ENCODE results near the gene REV3L.

DNA sequence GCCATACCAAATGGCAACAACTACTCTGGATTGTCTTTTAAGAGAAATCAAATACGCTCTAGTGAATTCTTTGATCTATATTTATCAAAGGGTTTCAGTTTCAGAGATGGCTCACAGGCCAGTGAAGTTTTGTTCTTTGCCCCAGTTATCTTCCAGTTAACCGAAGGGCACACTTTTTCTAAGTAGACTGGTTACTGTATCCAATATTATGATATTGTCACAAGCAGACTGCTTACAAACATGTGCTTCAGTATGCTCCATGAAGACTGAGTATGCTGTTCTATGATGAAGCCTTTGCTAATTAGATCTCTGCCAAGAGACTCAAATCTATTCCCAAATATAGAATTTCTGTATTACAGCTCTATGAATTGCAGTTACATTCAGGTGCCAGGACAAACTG lies 181.1 kb downstream of the REV3L start:
- TF ChIP-seq, protein P1, sequence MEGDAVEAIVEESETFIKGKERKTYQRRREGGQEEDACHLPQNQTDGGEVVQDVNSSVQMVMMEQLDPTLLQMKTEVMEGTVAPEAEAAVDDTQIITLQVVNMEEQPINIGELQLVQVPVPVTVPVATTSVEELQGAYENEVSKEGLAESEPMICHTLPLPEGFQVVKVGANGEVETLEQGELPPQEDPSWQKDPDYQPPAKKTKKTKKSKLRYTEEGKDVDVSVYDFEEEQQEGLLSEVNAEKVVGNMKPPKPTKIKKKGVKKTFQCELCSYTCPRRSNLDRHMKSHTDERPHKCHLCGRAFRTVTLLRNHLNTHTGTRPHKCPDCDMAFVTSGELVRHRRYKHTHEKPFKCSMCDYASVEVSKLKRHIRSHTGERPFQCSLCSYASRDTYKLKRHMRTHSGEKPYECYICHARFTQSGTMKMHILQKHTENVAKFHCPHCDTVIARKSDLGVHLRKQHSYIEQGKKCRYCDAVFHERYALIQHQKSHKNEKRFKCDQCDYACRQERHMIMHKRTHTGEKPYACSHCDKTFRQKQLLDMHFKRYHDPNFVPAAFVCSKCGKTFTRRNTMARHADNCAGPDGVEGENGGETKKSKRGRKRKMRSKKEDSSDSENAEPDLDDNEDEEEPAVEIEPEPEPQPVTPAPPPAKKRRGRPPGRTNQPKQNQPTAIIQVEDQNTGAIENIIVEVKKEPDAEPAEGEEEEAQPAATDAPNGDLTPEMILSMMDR (IDR thresholded peaks at IDR 0.05; ENCODE audit: extremely low read depth in 1 of 2, insufficient read depth in 1 of 2, low read depth in 1 of 2, low read length in 2 of 2): no peak
- no peak for TF ChIP-seq GATA2 (IDR thresholded peaks at IDR 0.05; ENCODE audit: insufficient read depth, insufficient read length, low read depth, low read length)
- no peak for TF ChIP-seq EZH2 (IDR thresholded peaks at IDR 0.05; ENCODE audit: borderline replicate concordance, low read depth, low read length, severe bottlenecking)
- no peak for TF ChIP-seq POLR2AphosphoS5 (IDR thresholded peaks at IDR 0.05; ENCODE audit: insufficient read depth, low read depth, low read length)
- no peak for TF ChIP-seq POLR2A (IDR thresholded peaks at IDR 0.05; ENCODE audit: low read depth, low read length)
- TF ChIP-seq MYC (IDR thresholded peaks at IDR 0.05; ENCODE audit: low read depth, low read length): no peak

Data from endothelial cell of umbilical vein (primary cell).